ENCODE data around the gene DCDC2B.

The DCDC2B gene

DNA sequence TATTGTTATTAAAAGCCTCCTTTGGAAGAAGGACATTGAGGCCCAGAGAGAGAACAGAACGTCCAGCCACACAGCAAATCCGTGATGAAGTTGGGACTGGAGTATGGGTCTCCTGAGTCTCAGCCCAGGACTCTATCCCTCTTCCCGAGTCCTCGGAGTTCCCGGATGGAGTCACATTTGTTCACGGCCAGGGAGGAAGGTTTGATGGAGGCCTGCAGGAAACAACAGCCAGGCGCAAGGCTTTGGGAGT, 29.8 kb upstream of the DCDC2B start:
- no peak for DNase-seq (ENCODE audit: low spot score)
- TF ChIP-seq, protein P1, sequence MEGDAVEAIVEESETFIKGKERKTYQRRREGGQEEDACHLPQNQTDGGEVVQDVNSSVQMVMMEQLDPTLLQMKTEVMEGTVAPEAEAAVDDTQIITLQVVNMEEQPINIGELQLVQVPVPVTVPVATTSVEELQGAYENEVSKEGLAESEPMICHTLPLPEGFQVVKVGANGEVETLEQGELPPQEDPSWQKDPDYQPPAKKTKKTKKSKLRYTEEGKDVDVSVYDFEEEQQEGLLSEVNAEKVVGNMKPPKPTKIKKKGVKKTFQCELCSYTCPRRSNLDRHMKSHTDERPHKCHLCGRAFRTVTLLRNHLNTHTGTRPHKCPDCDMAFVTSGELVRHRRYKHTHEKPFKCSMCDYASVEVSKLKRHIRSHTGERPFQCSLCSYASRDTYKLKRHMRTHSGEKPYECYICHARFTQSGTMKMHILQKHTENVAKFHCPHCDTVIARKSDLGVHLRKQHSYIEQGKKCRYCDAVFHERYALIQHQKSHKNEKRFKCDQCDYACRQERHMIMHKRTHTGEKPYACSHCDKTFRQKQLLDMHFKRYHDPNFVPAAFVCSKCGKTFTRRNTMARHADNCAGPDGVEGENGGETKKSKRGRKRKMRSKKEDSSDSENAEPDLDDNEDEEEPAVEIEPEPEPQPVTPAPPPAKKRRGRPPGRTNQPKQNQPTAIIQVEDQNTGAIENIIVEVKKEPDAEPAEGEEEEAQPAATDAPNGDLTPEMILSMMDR (IDR thresholded peaks at IDR 0.05): no peak
- peak overlapping the region; percentile 84 for H3K4me3 ChIP-seq

DNA sequence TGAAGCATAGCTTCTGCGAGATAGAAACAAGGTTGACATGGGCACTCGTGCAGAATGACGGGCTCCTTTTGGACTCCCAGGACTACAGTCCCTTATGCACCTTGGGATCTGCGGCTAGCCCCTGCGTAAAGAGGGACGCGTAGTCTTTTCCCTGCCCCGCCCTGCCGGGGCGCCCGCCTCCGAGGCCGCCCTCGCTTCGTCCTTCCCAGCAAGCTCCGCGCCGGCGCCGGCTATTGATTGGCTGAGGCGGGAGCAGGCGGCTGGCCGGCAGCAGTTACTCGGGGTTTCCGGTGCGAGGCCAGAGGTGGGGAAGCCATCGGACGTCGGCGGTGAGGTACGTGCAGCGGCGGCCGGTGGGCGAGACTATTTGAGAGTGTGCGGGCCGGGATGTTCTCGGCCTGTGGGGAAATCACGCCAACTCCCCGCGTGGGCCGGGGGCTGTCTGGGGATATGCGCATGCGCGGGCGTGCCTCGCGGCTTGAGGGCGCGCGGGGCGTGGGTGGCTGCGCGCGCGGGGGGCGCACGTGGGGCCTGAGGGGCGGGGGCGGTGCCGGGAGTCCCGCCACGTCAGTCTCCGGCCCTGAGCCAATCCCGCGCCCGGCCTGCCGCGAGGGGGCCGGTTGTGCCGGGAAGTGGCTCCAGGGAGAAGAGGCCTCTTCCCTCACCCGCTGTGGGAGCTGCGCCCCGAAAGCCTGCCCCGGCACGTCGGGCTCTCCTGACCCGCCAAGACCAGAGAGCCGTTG, 29.3 kb upstream of the DCDC2B start, which contains the start of gene TXLNA:
TXLNA (plus strand) TSS at position 233 of the 743 bp plus-strand sequence. CDS start 671 bp downstream, outside the sequence.
- DNase-seq (ENCODE audit: low spot score): peak; percentile 97
- TF ChIP-seq, protein P1 (IDR thresholded peaks at IDR 0.05): no peak
- Histone ChIP-seq H3K4me3 (peak within 1 kb of the TSS; percentile 84), H3K27ac (peak within 1 kb of the TSS; percentile 86 to 95)

More for the DNA sequence above, 29.8 kb upstream of the DCDC2B start:
- peak overlapping the region; percentile 86 to 95 for H3K27ac ChIP-seq

DNA sequence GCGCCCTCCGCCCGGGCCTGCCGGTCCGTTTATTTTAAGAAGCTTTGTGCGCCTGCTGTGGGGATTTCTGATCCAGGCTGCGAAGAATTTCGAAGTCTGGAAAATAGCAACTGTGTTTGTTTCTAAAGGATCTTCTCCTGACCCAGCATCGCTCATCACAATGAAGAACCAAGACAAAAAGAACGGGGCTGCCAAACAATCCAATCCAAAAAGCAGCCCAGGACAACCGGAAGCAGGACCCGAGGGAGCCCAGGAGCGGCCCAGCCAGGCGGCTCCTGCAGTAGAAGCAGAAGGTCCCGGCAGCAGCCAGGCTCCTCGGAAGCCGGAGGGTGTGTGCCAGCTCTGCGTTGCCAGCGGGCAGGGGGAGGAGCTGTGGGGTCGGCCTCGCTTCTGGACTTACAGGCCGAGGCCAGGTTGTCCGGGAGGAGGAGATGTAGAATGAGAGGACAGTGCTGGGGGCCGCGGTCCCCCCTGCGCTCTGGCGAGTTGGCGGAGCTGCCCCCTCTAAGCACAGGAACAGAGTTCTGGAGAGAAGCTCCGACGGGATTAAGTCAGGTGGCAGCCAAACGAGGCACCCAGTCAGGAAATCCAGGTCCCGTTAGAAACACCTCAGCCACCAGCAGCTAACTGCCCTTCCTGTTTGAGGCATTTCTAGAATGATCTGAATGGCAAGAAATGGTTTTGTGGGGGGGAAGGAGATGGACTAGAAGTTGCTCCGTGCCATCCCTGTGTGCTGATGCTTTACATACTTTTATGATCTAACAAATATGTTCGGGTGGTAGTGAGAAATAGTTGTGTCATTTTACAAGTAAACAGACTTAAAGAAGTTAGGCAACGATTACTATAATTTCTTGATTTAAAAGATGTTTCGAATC, 28.5 kb upstream of the DCDC2B start:
- Histone ChIP-seq H3K4me3 (peak overlapping the region; percentile 84), H3K27ac (peak overlapping the region; percentile 86 to 95)
- no peak for DNase-seq (ENCODE audit: low spot score)
- TF ChIP-seq, protein P1 (IDR thresholded peaks at IDR 0.05): no peak

DNA sequence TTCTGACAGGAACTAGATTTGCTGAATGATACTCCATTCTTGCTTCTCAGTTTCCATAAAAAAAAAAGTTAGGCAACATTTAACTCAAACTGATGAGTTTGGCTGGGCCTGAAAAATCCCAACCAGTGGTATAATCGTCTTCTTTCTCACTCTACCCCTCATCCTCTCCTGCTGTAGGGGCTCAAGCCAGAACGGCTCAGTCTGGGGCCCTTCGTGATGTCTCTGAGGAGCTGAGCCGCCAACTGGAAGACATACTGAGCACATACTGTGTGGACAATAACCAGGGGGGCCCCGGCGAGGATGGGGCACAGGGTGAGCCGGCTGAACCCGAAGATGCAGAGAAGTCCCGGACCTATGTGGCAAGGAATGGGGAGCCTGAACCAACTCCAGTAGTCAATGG, 27.8 kb upstream of the DCDC2B start:
- no peak for DNase-seq (ENCODE audit: low spot score)
- TF ChIP-seq, protein P1 (IDR thresholded peaks at IDR 0.05): no peak
- Histone ChIP-seq H3K27ac (peak overlapping the region; percentile 86 to 95), H3K4me3 (peak overlapping the region; percentile 84)

DNA sequence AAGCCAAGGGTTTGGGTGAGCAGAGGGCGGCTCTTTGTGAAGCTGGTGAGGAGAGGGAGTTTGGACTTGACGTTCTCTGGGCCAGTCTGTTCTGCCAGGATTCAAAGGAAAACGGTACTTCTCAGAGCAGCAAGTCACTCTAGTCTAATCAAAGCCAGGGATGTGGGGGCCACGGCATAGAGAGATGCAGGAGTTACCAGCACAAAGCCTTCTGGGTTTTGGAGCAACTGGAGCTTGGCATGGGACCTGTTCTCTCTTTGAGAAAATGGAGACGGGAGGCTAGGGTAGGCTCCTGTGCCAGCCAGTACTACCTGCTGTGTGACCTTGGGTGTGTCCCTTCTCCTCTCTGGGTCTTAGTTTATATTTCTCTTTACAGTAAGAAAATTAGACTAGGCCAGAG, 27.3 kb upstream of the DCDC2B start:
- H3K4me3 ChIP-seq: peak overlapping the region; percentile 84
- no peak for DNase-seq (ENCODE audit: low spot score)
- TF ChIP-seq, protein P1 (IDR thresholded peaks at IDR 0.05): no peak
- no peak overlapping the region for H3K27ac ChIP-seq

DNA sequence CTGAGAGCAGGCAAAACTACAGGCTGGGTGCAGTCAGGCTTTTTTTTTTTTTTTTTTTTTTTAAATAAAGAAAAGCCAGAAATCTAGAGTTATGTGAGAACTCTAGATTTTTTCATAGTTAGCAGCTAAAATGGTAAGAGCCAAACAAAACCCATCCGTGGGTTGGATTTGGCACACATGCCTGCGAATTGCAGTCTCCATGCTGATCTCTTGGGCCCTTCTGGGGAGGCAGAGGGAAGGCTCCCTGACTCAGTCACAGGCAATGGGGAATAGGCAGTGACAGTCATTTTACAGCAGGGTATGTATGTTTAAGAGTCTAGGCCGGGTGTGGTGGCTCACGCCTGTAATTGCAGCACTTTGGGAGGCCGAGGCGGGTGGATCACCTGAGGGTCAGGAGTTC, 26.8 kb upstream of the DCDC2B start:
- TF ChIP-seq, protein P1 (IDR thresholded peaks at IDR 0.05): no peak
- H3K27ac ChIP-seq: no peak overlapping the region
- H3K4me3 ChIP-seq: peak overlapping the region; percentile 33
- DNase-seq (ENCODE audit: low spot score): no peak

Data from coronary artery (tissue), 2 donors.